Kidney epithelial cell (primary cell): ENCODE data around the gene SELENOW. TPM values are rescaled to one million over a fixed set of nuclear protein-coding genes. Genes with fewer than 3 reads are reported as not detected.
"Not testable (repeated sequence)": the region's sequence is repeated elsewhere in the genome, so short reads cannot be mapped to it uniquely, and the experiment has no call there.

Source experiments
- DNase-seq: peaks from one replicate; pipeline ENCODE4 v3.0.0-alpha.2; 2010; ENCODE audit warnings: low read depth
- H3K27me3 ChIP-seq: 2 replicates; pipeline ENCODE4 v1.6.0; 2011; ENCODE audit warnings: low read length; ENCODE audit not compliant: control insufficient read depth, insufficient read depth
- H3K36me3 ChIP-seq: 2 replicates; pipeline ENCODE4 v1.5.1; 2011; ENCODE audit warnings: low read length; ENCODE audit not compliant: control insufficient read depth, insufficient read depth
- H3K4me3 ChIP-seq: 2 replicates; pipeline ENCODE4 v1.5.1; 2011; ENCODE audit warnings: low read depth, mild to moderate bottlenecking, control low read depth, low read length
- total RNA-seq: library from RNA; depleted of rRNA; stranded (reverse); fragments of >200 nt; gene quantifications from 2 replicates; pipeline ENCODE4 v1.2.3, GENCODE V29; 2015
- TF ChIP-seq, protein P1 (sequence below): IDR thresholded peaks from 2 replicates; pipeline ENCODE4 v1.5.1; 2011; ENCODE audit warnings: mild to moderate bottlenecking, moderate library complexity, low read length, control low read depth, inconsistent platforms; ENCODE audit not compliant: insufficient read depth, poor library complexity, severe bottlenecking

Gene SELENOW
- total RNA-seq, 1 donor from 2014 or later, result 166 TPM

DNA sequence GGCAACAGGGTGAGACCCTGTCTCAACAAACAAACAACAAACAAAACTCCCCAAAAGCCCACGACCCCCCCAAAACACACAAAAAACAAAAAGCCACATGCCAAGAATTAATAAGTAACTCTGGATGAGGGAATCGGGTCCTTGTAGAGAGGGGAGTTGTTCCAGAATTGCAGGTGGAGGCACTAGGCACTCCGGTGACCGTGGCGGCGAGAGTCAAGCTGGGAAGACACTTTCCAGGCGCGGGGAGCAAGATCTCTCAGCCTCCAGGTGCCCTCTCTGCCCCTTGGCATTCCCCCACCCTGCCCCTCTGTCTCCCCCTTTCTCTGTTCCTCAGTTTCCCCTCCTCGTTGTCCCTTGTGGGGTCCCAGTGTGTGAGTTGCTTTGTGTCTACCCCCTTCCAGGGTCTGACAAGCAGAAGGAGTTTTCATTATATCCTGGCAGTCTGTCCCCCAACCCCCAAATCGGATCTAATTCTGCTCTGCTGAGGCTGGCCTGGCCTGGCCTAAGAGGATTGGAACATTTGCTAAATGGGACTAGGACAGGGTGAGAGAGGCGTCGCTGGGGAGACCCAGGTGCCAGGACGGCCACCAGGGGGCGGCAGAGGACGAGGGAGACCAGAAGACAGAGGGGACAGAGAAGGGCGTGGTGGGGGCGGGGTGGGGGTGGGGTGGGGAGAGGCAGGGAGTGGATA lies 34.9 kb downstream of the SELENOW start:
- Histone ChIP-seq H3K27me3 (peaks cover 3% of the 10 kb centered on the region), H3K4me3 (no peak overlapping the region), H3K36me3 (no peaks in the 10 kb centered on the region)
- no peak for DNase-seq
- TF ChIP-seq, protein P1, sequence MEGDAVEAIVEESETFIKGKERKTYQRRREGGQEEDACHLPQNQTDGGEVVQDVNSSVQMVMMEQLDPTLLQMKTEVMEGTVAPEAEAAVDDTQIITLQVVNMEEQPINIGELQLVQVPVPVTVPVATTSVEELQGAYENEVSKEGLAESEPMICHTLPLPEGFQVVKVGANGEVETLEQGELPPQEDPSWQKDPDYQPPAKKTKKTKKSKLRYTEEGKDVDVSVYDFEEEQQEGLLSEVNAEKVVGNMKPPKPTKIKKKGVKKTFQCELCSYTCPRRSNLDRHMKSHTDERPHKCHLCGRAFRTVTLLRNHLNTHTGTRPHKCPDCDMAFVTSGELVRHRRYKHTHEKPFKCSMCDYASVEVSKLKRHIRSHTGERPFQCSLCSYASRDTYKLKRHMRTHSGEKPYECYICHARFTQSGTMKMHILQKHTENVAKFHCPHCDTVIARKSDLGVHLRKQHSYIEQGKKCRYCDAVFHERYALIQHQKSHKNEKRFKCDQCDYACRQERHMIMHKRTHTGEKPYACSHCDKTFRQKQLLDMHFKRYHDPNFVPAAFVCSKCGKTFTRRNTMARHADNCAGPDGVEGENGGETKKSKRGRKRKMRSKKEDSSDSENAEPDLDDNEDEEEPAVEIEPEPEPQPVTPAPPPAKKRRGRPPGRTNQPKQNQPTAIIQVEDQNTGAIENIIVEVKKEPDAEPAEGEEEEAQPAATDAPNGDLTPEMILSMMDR, result peak; percentile 63

DNA sequence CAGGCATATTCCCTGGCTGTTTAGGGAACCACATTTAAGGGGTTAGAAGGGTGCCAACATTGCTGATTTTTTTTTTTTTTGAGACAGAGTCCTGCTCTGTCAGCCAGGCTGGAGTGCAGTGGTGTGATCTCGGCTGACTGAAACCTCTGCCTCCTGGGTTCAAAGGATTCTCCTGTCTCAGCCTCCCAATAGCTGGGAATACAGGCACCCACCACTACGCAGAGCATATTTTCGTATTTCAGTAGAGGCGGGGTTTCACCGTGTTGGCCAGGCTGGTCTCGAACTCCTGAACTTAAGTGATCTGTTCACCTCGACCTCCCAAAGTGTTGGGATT lies 35.5 kb downstream of the SELENOW start:
- Histone ChIP-seq H3K4me3 (no peak overlapping the region), H3K36me3 (no peaks in the 10 kb centered on the region), H3K27me3 (peaks cover 3% of the 10 kb centered on the region)
- no peak for DNase-seq
- TF ChIP-seq, protein P1, result no peak

DNA sequence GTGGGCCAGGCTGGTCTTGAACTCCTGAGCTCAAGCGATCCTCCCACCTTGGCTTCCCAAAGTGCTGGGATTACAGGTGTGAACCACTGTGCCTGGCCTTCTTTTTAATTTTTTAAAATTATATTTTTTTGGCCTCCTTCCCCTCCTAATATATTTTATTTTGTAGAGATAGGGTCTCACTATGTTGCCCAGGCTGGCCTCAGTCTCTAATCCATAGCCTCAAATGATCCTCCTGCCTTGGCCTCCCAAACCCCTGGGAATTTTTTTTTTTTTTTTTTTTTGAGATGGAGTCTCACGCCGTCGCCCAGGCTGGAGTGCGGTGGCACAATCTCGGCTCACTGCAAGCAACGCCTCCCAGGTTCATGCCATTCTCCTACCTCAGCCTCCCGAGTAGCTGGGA lies 37.8 kb downstream of the SELENOW start:
- peaks cover 18% of the 10 kb centered on the region for H3K27me3 ChIP-seq
- DNase-seq, result not testable (repeated sequence)

DNA sequence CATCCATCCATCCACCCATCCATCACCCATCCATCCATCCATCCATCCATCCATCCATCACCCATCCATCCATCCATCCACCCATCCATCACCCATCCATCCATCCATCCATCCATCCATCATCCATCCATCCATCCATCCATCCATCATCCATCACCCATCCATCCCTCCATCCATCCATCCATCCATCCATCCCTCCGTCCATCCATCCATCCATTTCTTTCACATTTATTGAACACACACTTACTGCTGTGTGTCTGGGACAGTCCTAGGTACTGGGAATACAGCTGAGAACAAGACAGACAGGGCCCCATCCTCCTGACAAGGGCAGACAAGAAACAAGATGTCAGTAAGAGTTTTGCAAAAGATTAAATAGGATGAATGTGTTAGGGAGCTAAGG lies 39.7 kb downstream of the SELENOW start:
- not testable (repeated sequence) for DNase-seq, H3K36me3 ChIP-seq, H3K4me3 ChIP-seq
- peaks cover 29% of the 10 kb centered on the region for H3K27me3 ChIP-seq

More for the DNA sequence above, 37.8 kb downstream of the SELENOW start:
- not testable (repeated sequence) for H3K36me3 ChIP-seq, H3K4me3 ChIP-seq

DNA sequence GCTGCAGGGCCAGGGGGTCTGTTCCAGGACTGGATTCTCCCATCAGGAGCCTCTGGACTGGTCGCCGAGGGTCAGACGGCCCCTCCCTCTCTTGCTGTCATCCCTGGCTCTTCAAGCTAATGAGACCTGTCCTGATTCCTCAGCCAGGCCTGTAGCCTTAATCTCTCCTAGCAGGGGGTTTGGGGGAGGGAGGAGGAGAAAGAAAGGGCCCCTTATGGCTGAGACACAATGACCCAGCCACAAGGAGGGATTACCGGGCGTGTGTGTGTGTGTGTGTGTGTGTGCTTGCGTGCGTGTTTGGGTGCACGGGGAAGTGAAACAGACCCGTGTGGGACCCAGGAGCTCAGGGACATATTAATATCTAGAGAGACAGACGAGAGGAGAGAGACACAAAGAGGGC lies 41.4 kb downstream of the SELENOW start:
- H3K36me3 ChIP-seq, result no peaks in the 10 kb centered on the region
- no peak overlapping the region for H3K4me3 ChIP-seq
- peaks cover 29% of the 10 kb centered on the region for H3K27me3 ChIP-seq
- TF ChIP-seq, protein P1, result no peak
- no peak for DNase-seq

DNA sequence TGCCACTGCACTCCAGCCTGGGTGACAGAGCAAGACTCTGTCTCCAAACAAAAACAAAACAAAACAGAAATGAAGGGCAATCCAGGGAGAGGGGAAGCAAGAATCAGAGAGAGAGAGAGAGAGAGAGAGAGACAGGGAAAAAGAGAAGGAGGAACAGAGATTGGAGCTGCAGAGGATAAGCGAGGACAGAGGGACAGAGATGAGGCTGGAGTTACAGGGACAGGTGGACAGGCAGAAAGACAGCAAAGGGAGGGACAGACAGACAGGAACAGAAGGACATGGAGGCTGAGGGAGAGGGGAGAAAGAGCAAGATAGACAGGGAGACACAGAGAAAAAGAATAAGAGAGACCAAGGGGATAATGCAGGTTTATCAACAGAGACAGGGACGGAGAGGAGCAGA lies 41.9 kb downstream of the SELENOW start:
- TF ChIP-seq, protein P1, result no peak
- Histone ChIP-seq H3K4me3 (no peak overlapping the region), H3K36me3 (no peaks in the 10 kb centered on the region), H3K27me3 (peaks cover 29% of the 10 kb centered on the region)
- no peak for DNase-seq

DNA sequence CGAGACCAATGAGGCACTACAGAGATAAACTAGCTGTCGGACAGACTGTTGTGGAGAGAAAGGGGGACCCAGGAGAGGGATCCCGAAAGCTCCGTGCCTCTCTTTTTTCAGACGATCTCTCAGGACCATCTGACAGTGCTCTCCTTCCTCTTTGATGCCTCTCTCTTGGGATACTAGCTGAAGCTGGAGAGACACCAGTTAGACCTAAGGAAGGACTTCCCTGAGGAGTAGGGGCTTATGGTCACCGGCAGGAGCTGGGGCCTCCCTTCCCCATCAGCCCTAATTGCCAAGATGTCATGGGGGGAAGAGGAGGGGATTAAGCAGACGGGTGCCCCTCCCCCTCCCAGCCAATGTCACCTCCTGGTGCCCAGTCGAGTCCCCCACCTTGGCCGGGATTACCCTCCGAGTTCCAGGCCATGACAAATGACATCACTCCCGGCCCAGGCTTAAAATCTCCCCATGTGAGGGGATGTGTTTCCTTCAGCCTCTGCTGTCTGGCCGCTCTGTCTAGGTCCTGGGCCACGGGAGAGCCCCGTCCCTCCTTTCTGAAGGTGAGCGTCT lies 43.0 kb downstream of the SELENOW start, which contains the start of gene CRX:
CRX (plus strand) TSS at position 478 of the 561 bp plus-strand sequence. CDS start 12,507 bp downstream, outside the sequence.
- no peaks in the 10 kb centered on the region for H3K36me3 ChIP-seq
- peaks cover 29% of the 10 kb centered on the region for H3K27me3 ChIP-seq
- DNase-seq, result no peak
- H3K4me3 ChIP-seq, result no peak within 1 kb of the TSS
- TF ChIP-seq, protein P1, result no peak
